K562 (cell line): Measurements from ENCODE around the gene SPATA2.

Experiments
- KLF16 ChIP-seq: IDR thresholded peaks from 2 replicates; pipeline ENCODE4 v1.6.1; 2016; ENCODE audit warnings: antibody characterized with exemption
- POLR2A ChIP-seq: fragments of 450-650 bp; conservative IDR thresholded peaks from 2 replicates; pipeline ENCODE4 v1.6.1; 2016
- ZNF384 ChIP-seq: IDR thresholded peaks from 2 replicates; pipeline ENCODE4 v1.6.1; 2012; ENCODE audit warnings: low read depth, low read length, improper control_type of control experiment
- TF ChIP-seq, protein P1 (sequence below): sonication (generic); formaldehyde crosslinking; IDR thresholded peaks from 2 replicates; pipeline ENCODE4 v1.8.1; 2023; ENCODE audit warnings: mild to moderate bottlenecking, missing genetic modification reagents

DNA sequence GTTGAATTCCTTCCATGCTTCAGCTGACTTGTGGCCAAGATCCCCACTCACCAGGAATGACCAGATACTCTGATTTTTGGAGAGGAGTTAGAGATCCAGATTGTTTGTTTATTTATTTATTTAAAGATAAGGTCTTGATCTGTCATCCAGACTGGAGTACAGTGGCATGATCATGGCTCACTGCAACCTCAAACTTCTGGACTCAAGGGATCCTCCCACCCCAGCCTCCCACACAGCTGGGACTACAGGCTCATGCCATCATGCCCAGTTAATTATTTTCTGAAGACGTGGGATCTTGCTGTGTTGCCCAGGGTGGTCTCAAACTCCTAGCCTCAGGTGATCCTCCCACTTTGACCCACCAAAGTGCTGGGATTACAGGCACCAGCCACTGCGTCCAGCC is 4.1 kb upstream of the SPATA2 start:
- TF ChIP-seq ZNF384 = no peak
- no peak for TF ChIP-seq KLF16
- TF ChIP-seq, protein P1, sequence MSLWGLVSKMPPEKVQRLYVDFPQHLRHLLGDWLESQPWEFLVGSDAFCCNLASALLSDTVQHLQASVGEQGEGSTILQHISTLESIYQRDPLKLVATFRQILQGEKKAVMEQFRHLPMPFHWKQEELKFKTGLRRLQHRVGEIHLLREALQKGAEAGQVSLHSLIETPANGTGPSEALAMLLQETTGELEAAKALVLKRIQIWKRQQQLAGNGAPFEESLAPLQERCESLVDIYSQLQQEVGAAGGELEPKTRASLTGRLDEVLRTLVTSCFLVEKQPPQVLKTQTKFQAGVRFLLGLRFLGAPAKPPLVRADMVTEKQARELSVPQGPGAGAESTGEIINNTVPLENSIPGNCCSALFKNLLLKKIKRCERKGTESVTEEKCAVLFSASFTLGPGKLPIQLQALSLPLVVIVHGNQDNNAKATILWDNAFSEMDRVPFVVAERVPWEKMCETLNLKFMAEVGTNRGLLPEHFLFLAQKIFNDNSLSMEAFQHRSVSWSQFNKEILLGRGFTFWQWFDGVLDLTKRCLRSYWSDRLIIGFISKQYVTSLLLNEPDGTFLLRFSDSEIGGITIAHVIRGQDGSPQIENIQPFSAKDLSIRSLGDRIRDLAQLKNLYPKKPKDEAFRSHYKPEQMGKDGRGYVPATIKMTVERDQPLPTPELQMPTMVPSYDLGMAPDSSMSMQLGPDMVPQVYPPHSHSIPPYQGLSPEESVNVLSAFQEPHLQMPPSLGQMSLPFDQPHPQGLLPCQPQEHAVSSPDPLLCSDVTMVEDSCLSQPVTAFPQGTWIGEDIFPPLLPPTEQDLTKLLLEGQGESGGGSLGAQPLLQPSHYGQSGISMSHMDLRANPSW (CRISPR knock-in tag) = no peak
- no peak for TF ChIP-seq POLR2A
